Hematopoietic multipotent progenitor cell treated with erythropoietin and hydrocortisone succinate and interleukin-3 and kit ligand, for 4 days (in vitro differentiated cells): ENCODE data around the gene ACAA2.

Source experiments
- DNase-seq: peaks from one replicate; pipeline ENCODE4 v3.0.0-alpha.2; 2015

ACAA2 gene

GRCh38 chr18:49813319-49814146 lies at the start of gene ACAA2:
Gene ACAA2, minus strand, starts transcription at chr18:49813533. Its CDS starts 49 bp downstream, at chr18:49813484.
- peak; percentile 93 for DNase-seq

- no peak for DNase-seq
Measured at GRCh38 chr18:49862656-49863385, 49.5 kb upstream of the ACAA2 start.

GRCh38 chr18:49861659-49862058 lies 48.3 kb upstream of the ACAA2 start:
- DNase-seq, result peak; percentile 39

- no peak for DNase-seq
Measured at GRCh38 chr18:49859725-49860124, 46.4 kb upstream of the ACAA2 start.

GRCh38 chr18:49859021-49859359 lies 45.7 kb upstream of the ACAA2 start:
- no peak for DNase-seq

- peak; percentile 74 for DNase-seq
Measured at GRCh38 chr18:49858309-49859020, 45.1 kb upstream of the ACAA2 start.

- DNase-seq, result no peak
Measured at GRCh38 chr18:49857708-49858107, 44.4 kb upstream of the ACAA2 start.

GRCh38 chr18:49856496-49856895 lies 43.2 kb upstream of the ACAA2 start:
- no peak for DNase-seq

GRCh38 chr18:49855711-49856415 lies 42.5 kb upstream of the ACAA2 start:
- DNase-seq, result no peak

- DNase-seq, result no peak
Measured at GRCh38 chr18:49854681-49855080, 41.3 kb upstream of the ACAA2 start.

GRCh38 chr18:49853436-49853835 lies 40.1 kb upstream of the ACAA2 start:
- DNase-seq, result no peak

GRCh38 chr18:49853011-49853410 lies 39.7 kb upstream of the ACAA2 start:
- no peak for DNase-seq

GRCh38 chr18:49851624-49852023 lies 38.3 kb upstream of the ACAA2 start:
- DNase-seq, result no peak

GRCh38 chr18:49850636-49851035 lies 37.3 kb upstream of the ACAA2 start:
- no peak for DNase-seq

GRCh38 chr18:49849331-49850217 lies 36.2 kb upstream of the ACAA2 start:
- no peak for DNase-seq

GRCh38 chr18:49848115-49848514 lies 34.8 kb upstream of the ACAA2 start:
- DNase-seq, result no peak

- no peak for DNase-seq
Measured at GRCh38 chr18:49847524-49847923, 34.2 kb upstream of the ACAA2 start.

- DNase-seq, result no peak
Measured at GRCh38 chr18:49846718-49847470, 33.6 kb upstream of the ACAA2 start.

GRCh38 chr18:49846361-49846662 lies 33.0 kb upstream of the ACAA2 start:
- no peak for DNase-seq

GRCh38 chr18:49845629-49846360 lies 32.5 kb upstream of the ACAA2 start:
- no peak for DNase-seq

GRCh38 chr18:49844903-49845302 lies 31.6 kb upstream of the ACAA2 start:
- DNase-seq, result no peak
